AG08395 (cell line): ENCODE results near the gene SLC35B1.
A peak's percentile ranks its signal among the peaks of the same experiment; 100 is the strongest.
"Not testable (repeated sequence)": the region's sequence is repeated elsewhere in the genome, so short reads cannot be mapped to it uniquely, and the experiment has no call there.

ENCODE experiments used
- DNase-seq: peaks from one replicate; pipeline ENCODE4 v3.0.0; 2012; ENCODE audit warnings: mixed read lengths, low spot score

SLC35B1 gene

DNA sequence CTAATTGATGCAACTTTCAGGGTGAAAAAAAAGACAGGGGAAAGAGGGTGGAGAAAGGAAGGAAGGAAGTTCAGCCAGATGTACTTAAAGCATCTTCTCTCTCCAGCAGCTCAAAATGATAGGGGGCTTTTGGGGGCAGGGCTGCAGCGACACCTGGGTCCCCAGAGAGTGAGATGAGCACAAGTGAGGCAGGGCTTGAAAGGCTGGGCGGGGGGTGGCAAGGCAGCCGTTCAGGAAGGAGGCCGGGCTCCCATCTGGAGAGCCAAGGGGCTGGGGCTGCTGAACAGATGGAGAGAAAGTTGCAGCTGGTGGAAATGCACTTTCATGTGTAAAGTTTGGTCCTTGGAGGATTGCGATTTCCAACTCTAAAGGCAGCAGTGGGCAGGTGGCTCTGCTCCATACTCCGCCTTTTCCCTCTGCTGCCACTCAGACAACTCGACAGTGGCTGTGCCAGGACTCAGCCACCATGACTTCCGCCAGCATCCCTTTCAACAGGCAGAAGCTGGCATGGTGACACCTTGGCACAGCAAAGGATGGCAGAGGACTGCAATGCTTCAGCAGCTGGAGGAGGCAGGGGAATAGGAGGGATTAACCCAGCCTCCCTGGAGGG is 7.7 kb downstream of the SLC35B1 start:
- DNase-seq, result no peak

DNA sequence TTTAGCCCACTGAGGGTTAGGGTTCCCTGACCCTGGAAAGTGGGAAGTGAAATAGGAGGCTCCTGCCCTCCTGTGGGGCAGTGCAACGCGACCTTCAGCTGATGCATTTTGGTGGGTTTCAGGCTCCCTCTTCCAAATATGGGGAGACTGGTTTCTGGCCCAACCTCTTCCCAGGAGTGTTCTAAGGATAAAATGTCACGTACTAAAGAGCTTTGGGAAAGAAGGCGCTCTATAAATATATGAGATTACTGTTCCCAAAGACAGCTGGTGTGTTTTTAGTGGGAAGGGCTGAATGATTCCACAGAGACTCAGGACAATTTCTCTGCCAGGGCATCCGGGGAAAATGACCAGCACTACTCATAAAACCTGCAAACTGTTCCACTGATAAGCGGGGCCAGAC is 9.8 kb downstream of the SLC35B1 start:
- DNase-seq, result no peak

GRCh38 chr17:49696233-49696761 is 11.5 kb downstream of the SLC35B1 start:
- DNase-seq, result no peak

DNA sequence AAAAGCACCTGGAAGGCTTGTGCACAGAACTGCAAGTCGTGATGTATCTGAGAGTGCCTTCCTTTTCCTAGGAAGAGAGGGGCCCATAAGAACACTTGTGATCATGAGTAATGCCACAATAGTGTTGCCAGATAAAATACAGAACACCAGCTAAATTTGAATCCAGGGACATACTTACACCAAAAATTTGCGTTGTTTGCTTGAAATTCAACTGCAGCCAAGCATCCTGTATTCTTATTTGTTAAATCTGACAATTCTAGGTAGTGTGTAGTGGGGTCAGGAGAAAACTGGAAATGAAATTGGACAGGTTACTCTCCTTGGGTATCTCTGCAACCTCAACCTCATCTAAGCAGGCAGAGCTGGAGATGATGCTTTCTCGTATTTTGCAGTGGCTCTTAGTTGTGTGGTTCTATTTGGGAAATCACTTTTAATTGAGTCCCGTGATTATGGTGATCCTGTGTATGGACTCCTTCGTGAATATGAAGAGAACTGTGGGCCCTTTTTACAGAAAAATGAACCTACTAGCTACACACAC is 12.0 kb downstream of the SLC35B1 start:
- DNase-seq, result no peak

- DNase-seq, result peak; percentile 54
Observed at GRCh38 chr17:49694847-49695697, 12.7 kb downstream of the SLC35B1 start.

- DNase-seq, result no peak
Observed at GRCh38 chr17:49692751-49693150, 15.0 kb downstream of the SLC35B1 start.

GRCh38 chr17:49691677-49692191 is 16.0 kb downstream of the SLC35B1 start:
- DNase-seq, result no peak

DNA sequence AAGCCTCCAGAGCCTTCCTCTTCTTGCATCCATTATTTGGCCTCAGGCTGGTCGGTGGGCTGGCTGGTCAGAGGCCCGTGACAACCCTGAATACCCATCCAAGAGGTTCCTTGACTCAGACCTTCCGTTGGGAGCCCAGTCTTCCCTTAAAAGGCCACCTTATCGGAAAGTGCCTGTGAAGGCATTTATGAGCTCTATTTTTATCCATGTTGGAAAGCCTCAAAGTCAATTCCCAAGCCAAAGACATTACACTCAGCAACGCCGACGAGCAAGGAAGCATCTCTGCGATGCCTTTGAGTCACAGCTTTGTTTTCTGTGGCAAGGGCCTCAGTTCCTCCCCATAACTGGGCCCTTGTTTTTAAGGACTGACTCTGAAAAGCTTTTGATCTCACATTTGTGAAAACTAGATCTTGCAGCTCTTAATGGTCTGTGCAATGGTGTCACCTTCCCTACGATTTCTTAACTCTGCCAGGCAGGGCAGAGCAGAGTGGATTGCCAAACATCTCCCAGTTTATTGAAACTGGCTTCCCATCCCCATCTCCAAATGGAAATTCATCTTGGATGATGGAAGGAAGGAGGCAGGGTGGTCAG is 16.6 kb downstream of the SLC35B1 start:
- no peak for DNase-seq

DNA sequence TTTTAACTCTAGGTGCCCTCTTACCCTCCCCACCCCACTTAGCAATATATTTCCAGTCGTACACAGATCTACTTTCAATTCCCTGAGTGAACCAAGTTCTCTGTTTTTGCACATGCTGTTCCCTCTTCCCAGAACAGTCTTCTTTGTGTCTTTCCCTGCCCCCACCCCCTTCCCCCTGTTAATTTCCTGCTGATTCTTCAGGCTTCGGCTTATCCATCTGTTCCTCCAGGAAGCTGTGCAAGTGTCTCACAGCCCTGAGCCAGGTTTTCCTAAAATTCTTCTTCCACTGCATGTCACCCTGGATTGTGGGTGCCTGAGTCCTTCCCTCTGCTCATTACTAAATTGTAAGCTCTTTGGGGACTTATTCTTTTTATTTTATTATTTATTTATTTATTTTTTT is 17.5 kb downstream of the SLC35B1 start:
- no peak for DNase-seq

GRCh38 chr17:49688848-49689247 is 18.9 kb downstream of the SLC35B1 start:
- no peak for DNase-seq

DNA sequence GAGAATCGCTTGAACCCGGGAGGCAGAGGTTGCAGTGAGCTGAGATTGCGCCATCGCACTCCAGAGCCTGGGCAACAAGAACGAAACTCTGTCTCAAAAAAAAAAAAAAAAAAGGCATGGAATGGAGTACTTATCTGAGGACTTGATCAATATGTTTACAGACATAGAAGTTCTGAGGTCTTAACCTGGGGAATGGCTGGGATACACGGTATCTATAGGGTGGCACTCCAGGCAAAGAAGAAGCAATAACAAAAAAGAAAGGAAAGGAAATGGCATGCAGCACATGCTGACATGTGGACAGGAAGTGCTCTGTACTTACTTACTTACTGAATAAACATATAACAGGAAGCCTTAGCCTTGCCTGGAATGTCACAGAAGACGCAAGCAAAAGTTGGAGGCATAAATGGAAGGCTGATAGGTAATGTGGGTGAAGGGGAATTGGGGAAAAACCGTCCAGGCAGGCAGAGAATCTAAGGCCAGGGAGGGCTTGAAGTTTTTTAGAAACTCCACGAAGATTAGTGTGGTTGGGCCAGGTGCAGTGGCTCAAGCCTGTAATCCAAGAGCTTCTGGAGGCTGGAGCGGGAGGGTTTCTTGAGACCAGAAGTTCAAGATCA is 19.8 kb downstream of the SLC35B1 start:
- DNase-seq, result no peak

DNA sequence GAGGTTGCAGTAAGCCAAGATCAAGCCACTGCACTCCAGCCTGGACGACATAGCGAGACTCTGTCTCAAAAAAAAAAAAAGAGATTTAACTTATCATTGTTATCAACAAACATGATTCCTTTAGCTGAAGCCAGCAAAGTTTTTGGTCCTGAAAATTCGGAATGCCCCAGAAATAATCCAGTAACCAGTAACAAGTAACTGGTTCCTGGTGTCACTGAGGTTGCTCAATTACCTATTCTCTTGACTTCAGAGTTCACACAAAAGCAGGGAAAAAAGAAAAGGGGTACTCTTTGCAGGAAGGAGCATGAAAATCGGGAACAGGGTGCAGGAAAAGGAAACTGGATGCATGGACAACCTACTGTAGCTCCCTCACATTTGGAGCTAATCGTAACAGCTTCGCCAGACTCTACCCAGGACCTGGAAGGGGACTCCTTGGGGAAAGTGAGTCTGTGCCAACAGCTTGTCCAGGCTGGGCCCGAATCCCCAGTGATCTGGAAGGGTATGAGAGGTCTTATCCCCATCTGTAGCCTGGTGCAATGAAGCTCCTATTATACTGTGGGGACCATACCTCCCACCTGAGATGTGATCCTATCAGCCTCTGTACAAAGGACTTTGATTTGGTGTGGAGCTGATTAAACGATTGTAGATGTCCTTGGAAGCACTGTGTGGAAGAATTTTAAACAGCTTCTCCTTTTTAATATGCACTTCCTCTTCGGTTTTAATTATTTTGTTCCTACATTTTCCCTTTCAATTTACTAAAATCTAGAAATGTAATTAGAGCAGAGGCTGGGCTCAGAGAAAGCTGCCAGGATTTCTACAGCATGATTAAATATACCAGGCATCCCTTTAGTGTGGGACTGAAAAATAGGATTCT is 26.4 kb downstream of the SLC35B1 start:
- no peak for DNase-seq

GRCh38 chr17:49680314-49680713 is 27.4 kb downstream of the SLC35B1 start:
- no peak for DNase-seq

GRCh38 chr17:49677933-49678847 is 29.6 kb downstream of the SLC35B1 start, which contains the start of gene SPOP:
TSS of gene SPOP (minus strand) at chr17:49678097. CDS start at chr17:49622810, 55,287 bp downstream.
- DNase-seq, result peak; percentile 99

DNA sequence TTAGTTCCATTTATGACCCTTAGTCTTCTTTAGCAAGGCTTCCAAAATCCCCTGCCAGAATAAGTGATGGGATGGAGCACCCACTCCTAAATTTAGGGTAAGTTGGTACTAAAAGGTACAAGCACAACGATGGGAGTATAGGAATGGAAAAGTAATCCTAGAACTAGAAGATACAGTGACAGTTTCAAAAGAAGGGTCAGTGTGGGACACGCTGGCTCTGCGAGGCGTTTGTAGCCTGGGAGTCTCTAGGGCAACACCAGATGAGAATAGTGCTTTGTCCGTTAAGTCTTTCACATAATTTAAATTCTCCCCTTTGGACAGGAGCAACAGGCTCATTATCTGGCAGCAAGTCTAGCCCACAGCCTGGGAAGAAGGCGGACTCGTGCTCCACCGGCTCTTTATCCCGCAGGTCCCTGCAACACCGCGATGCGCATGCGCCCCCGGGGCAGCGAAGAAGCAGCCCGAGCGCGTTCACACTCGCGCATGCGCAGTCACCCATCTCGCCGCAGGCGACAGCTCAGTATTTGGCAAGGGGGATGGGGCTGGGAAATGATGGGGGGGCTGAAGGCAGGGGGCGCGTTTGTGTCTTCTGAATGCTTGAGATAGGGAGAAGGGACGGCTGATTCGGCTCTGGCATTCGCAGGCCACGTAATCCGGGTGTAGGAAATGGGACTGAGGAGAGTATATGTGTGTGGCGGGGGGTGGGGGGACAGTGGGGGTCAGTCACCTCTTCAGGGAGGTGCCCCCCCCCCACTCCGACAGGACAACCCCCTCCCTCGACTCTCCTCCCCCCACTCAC is 30.4 kb downstream of the SLC35B1 start:
- peak; percentile 99 for DNase-seq

DNA sequence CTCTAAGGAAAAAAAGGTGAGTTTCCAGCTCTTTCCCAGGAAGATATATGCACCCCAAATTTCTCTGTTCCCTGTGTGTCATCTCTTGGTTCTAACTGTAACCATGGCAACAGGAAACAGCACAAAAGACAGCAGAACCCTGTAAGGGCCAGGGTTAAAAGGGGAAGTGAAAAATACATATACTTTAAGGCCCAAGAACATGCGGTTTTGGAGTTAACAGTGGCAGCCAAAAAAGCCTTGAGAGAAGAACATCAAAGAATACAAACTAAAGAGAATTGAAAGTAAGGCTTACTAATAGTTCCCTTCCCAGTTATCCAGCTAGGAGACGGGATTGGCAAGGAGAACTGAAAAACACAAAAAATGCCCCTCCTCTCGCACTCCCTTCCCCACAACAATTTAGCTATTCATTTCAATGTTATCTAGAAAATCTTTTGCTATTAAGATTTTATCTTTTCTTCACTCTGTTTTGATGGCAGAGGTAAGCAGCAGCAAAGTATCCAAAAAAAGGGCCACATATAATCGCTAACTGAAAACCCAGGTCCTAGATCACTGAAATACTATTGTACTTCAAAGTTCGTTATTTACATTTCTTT is 31.4 kb downstream of the SLC35B1 start:
- no peak for DNase-seq

GRCh38 chr17:49674507-49674906 is 33.3 kb downstream of the SLC35B1 start:
- DNase-seq, result no peak

- not testable (repeated sequence) for DNase-seq
Observed at GRCh38 chr17:49673679-49674078, 34.1 kb downstream of the SLC35B1 start.

DNA sequence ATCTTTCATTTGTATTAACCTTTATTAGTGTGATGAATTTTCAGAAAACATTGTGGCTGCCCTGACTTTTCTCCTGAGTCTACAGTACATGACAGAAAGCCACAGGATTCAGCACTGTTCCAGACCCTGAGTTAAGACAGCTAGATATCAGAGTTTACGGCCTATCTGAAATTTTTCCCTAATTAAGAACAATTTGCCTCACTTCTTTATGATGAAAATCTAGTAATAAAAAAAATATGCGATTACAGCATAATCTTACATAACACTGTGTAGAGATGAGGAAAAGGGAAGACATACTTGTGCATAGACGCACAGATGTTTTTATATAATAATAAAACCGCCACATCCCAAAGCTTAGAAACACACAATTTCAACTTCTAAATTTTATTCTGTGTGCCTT is 37.1 kb downstream of the SLC35B1 start:
- no peak for DNase-seq
